Immature natural killer cell (primary cell): ENCODE measurements around the gene PTGES2. TPM values are rescaled to one million over a fixed set of nuclear protein-coding genes. Genes with fewer than 3 reads are reported as not detected.
"Not testable (repeated sequence)": the region's sequence is repeated elsewhere in the genome, so short reads cannot be mapped to it uniquely, and the experiment has no call there.

Experiments
- DNase-seq, 3 donors: peaks; one replicate each; pipeline ENCODE4 v3.0.0; 2022; ENCODE audit warnings: mixed read lengths in 1 of 3
- H3K27ac Mint-ChIP-seq, 6 donors: one replicate each; pipeline ENCODE4 v1.8.0; 2020; ENCODE audit warnings: mixed read lengths in 6 of 6, mild to moderate bottlenecking in 5 of 6, inconsistent platforms in 4 of 6, moderate library complexity in 3 of 6
- H3K27me3 Mint-ChIP-seq, 3 donors: one replicate each; pipeline ENCODE4 v1.8.0; 2020 to 2021; ENCODE audit warnings: low read depth in 3 of 3, mild to moderate bottlenecking in 3 of 3, mixed read lengths in 3 of 3, moderate library complexity in 3 of 3, inconsistent platforms in 1 of 3
- H3K36me3 Mint-ChIP-seq, 3 donors: one replicate each; pipeline ENCODE4 v1.8.0; 2020; ENCODE audit warnings: mixed read lengths in 3 of 3, inconsistent platforms in 2 of 3, mild to moderate bottlenecking in 2 of 3
- H3K4me1 Mint-ChIP-seq, 2 donors: one replicate each; pipeline ENCODE4 v1.8.0; 2020; ENCODE audit warnings: inconsistent platforms in 2 of 2, mild to moderate bottlenecking in 2 of 2, mixed read lengths in 2 of 2, moderate library complexity in 1 of 2
- H3K4me3 Mint-ChIP-seq, 5 donors: one replicate each; pipeline ENCODE4 v1.8.0; 2020; ENCODE audit warnings: mild to moderate bottlenecking in 5 of 5, mixed read lengths in 5 of 5, inconsistent platforms in 3 of 5, moderate library complexity in 3 of 5
- H3K9me3 Mint-ChIP-seq, 6 donors: one replicate each; pipeline ENCODE4 v1.8.0; 2020; ENCODE audit warnings: mild to moderate bottlenecking in 6 of 6, mixed read lengths in 6 of 6, inconsistent platforms in 4 of 6, moderate library complexity in 3 of 6
- polyA plus RNA-seq, 3 donors: library from polyadenylated mRNA; unstranded; fragments of 300-500 nt; fragmentation: Illumina TruSeq; gene quantifications; one replicate each; pipeline ENCODE4 v1.2.3, GENCODE V29; 2021

PTGES2 gene
- polyA plus RNA-seq, 3 donors from 2014 or later: 31.4 to 60.9 (median 56.6) TPM

DNA sequence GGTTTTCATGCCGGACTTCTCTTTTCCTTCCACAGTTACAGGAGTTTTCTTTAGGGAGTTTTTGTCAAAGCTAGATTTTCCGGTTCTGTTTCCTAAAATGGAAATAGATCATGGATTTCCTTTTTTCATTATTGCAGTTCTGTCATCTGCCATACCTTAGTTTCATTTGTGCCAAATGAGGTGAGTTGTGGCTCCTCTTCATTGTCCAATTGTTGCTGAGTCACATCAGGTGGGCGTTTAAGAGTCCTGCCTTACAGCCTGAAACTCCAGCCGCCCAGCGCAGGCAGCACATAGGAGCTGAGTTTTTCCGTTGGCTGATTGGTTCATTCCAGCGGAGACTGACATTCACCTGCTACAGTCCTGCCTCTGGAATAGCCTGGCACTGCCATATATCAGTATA is 45.4 kb downstream of the PTGES2 start:
- H3K27ac Mint-ChIP-seq: peak overlapping the region; percentile 6 to 77 (median 45)
- H3K27me3 Mint-ChIP-seq: peaks cover 0 to 2% (median 0%) of the 10 kb centered on the region in 3 donors
- DNase-seq: no peak

DNA sequence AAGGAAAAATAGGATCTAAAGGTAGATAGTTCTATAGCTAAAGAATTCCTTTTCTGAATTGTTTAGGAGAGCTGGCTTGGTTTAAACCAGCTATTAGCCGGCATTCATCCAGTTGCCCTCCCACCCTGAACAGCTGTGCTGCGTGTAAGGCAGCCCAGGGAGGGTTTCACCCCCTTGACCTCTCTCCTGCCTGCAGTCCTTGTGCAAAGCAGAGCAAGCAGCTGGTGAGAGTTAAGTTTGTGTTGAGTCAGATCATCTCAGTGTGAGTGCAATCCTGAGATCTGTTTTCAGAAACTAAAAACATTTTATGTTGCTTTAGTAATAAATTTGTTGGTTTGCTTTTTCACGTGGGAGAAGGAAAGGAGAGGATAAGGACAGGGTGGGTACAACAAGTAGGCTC is 46.5 kb downstream of the PTGES2 start:
- Mint-ChIP-seq H3K27ac (peak overlapping the region; percentile 6 to 74 (median 32)), H3K4me1 (peaks cover 46 to 62% of the 10 kb centered on the region in 2 donors), H3K4me3 (no peak overlapping the region)

More for the DNA sequence above, 45.4 kb downstream of the PTGES2 start:
- Mint-ChIP-seq H3K9me3 (no peaks in the 10 kb centered on the region), H3K36me3 (peaks cover 0 to 7% (median 4%) of the 10 kb centered on the region in 3 donors), H3K4me1 (peaks cover 41 to 58% of the 10 kb centered on the region in 2 donors), H3K4me3 (no peak overlapping the region)

DNA sequence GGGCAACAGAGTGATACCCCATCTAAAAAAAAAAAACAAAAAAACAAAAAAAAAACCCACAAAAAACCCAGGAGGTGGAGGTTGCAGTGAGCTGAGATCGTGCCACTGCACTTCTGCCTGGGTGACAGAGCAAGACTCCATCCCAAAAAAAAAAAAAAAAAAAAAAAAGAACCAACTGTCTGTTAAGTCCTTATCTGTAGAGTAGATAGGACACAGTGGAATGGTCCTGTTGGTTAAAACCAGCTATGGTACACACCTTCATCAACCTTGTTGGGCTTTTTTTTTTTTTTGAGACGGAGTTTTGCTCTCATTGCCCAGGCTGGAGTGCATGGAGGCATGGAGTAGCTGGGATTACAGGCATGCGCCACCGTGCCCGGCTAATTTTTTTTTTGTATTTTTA is 47.3 kb downstream of the PTGES2 start:
- Mint-ChIP-seq H3K27ac (no peak overlapping the region), H3K27me3 (peaks cover 0 to 2% (median 0%) of the 10 kb centered on the region in 3 donors), H3K4me1 (peaks cover 43 to 54% of the 10 kb centered on the region in 2 donors)

More for the DNA sequence above, 46.5 kb downstream of the PTGES2 start:
- Mint-ChIP-seq H3K9me3 (no peaks in the 10 kb centered on the region), H3K36me3 (peaks cover 0 to 7% (median 6%) of the 10 kb centered on the region in 3 donors), H3K27me3 (peaks cover 0 to 2% (median 0%) of the 10 kb centered on the region in 3 donors)
- DNase-seq: no peak

DNA sequence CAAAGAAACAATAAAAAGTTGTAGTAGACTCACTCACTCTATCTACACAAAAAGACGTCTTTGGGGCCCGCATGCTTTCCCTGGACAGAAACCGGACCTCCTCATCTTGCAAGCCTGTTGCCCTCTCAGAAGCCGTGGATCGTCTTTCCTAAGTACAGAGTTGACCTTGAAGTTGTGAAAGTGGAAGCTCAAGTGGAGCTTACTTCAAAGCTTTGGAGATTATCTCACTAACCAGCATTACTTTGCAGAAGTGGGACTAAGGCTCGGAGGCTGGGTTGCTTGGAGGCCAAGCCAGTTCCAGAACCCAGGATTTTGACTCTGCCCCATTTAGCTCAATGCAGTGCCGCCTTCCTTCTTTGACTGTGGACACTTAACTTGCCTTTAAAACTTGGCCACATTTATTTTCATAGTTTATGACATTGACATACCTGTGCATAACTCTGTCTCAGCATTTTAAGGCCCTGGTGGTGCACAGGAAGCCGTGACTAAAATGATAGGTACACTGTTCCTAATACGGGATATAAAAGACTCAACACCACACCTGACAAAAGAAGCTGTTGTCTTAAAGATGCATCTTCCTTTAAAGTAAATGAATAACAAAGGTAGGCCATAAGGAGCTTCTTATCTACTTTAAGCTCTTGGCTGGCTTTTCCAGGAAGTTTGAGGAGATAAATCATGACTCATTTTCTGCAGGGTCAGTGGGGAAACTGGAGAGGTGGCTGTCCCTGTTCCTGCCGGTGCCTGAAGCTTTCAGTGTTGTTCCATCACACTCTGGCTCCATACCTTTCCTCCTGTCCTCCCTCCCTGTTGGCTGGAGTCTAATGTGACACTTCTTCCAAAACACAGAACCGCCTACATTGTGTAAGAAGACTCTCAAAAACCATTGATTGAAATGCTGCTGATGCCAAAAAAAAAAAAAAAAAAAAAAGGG is 48.8 kb downstream of the PTGES2 start:
- H3K4me3 Mint-ChIP-seq: peak overlapping the region in 1 of 5 donors; percentile 14
- H3K27me3 Mint-ChIP-seq: no peaks in the 10 kb centered on the region
- peak overlapping the region in 4 of 6 donors; percentile 34 to 79 (median 58) for H3K27ac Mint-ChIP-seq
- DNase-seq: no peak
- H3K4me1 Mint-ChIP-seq: peaks cover 42 to 44% of the 10 kb centered on the region in 2 donors
- H3K36me3 Mint-ChIP-seq: peaks cover 0 to 3% (median 0%) of the 10 kb centered on the region in 3 donors
- no peaks in the 10 kb centered on the region for H3K9me3 Mint-ChIP-seq

More for the DNA sequence above, 47.3 kb downstream of the PTGES2 start:
- Mint-ChIP-seq H3K4me3 (no peak overlapping the region), H3K9me3 (no peaks in the 10 kb centered on the region), H3K36me3 (peaks cover 0 to 6% (median 5%) of the 10 kb centered on the region in 3 donors)
- DNase-seq: no peak

DNA sequence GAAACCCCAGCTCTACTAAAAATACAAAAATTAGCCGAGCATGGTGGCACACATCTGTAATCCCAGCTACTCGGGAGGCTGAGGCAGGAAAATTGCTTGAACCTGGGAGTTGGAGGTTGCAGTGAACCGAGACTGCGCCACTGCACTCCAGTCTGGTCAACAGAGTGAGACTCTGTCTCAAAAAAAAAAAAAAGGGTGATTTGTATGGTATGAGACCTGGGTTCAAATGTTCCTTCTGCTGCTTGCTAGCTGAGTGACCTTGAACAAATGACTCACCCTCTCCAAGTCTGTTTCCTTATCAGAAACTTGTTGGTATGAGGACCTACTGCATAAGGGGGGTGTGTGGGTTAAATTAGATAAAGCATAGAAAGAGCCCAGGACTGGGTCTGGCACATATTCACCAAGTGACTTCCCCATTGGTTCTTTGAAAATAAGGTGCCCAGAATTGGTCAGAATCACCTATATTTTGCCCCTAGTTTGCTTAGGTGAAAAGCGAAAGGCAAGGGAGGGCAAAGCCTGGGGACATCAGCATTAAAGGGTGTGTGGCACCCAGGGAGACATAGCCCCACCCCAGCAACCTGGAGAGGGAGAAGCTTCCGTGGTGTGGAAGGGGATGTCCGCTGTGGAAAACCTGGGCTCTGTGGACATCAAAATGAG is 49.6 kb downstream of the PTGES2 start:
- no peak overlapping the region for H3K4me3 Mint-ChIP-seq
- peaks cover 0 to 3% (median 0%) of the 10 kb centered on the region in 3 donors for H3K36me3 Mint-ChIP-seq
- peak overlapping the region in 4 of 6 donors; percentile 32 to 64 (median 37) for H3K27ac Mint-ChIP-seq
- H3K9me3 Mint-ChIP-seq: no peaks in the 10 kb centered on the region
- no peaks in the 10 kb centered on the region for H3K27me3 Mint-ChIP-seq
- DNase-seq: no peak
- H3K4me1 Mint-ChIP-seq: peaks cover 48 to 50% of the 10 kb centered on the region in 2 donors

DNA sequence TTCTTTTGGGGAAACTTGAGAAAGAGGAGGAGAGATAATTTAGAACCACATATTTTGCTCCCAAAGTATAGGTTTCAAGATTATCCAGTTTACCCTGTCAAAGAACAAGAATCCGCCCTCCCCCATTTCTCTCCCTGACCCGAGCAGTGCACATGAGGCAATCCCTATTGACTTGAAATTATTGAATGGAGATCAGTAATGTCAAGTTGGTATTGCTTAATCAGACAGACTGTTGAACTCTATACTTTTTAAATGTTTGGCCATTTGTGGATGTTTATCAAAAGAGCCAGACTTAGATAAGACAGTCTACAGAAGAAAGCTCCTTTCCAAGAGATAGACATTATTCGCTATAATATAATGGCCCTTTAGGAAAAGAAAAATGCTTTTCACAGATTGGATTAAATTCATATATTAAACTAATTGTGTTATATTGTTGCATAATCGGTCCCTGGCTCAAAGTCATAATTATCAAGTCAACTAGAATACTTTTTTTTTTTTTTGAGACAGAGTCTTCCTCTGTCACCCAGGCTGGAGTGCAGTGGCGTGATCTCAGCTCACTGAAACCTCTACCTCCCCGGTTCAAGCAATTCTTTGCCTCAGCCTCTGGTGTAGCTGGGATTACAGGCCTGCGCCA is 54.2 kb downstream of the PTGES2 start:
- Mint-ChIP-seq H3K4me3 (peak overlapping the region; percentile 21 to 89 (median 48)), H3K27me3 (peaks cover 0 to under 1% (median 0%) of the 10 kb centered on the region in 3 donors), H3K9me3 (no peaks in the 10 kb centered on the region), H3K27ac (peak overlapping the region; percentile 64 to 96 (median 92)), H3K36me3 (peaks cover 0 to 3% (median 0%) of the 10 kb centered on the region in 3 donors), H3K4me1 (peaks cover 61% of the 10 kb centered on the region in 2 donors)
- DNase-seq: no peak

DNA sequence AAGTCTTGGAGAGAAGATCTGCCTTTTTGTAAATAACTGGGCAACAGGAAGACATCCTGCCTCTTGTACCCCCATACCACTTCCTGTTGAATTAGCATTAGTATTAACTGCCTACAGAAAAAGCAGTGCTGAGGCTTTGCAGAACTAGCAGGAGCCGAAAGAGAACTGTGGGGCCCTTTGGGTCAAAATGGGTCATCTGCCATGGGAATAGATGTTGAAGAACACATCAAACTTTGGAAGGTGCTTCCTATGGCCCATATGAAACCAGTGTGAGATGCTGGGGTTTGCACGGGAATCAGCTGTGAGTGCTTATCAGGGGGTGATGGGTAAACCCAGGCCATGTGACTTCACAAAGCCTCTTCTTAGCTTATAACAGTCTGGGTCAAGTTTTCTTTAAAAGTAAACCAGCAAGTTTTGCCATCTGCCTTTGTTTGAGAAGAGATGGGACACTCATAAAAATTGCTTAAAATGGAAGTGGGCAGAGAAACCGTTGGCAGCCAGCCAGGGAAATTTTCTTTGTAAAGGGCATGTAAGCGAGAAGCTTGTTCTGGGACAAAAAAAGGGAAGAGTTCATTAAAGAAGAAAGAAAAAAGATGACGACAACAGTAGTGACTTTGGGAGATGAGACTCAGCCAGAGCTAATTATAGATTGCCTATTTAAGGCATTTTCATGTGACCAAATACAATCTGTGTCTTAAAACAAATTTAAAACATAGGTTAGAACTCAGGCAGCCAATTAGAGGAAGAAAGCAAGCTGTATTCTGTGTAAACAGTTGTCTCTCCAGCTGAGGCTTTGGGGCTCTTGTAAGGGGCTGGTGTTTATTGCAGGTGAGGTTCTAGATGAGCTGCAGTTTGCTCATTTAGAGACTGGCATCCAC is 55.1 kb downstream of the PTGES2 start:
- Mint-ChIP-seq H3K36me3 (peaks cover 0 to 3% (median 0%) of the 10 kb centered on the region in 3 donors), H3K4me3 (peak overlapping the region; percentile 81 to 90 (median 84)), H3K27ac (peak overlapping the region; percentile 89 to 96 (median 91))

DNA sequence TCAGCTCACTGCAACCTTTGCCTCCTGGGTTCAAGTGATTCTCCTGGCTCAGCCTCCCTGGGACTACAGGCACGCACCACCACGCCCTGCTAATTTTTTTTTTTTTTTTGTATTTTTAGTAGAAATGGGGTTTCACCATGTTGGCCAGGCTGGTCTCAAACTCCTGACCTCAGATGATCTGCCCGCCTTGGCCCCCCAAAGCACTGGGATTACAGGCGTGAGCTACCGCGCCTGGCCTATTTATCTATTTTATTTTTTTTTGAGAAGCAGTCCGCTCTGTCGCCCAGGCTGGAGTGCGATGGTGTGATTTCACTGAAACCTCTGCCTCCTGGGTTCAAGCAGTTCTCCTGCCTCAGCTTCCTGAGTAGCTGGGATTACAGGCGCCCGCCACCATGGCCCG is 56.1 kb downstream of the PTGES2 start:
- H3K27me3 Mint-ChIP-seq, H3K9me3 Mint-ChIP-seq, DNase-seq, H3K36me3 Mint-ChIP-seq: not testable (repeated sequence)
- peaks cover 45 to 47% of the 10 kb centered on the region in 2 donors for H3K4me1 Mint-ChIP-seq
- peak overlapping the region; percentile 81 to 90 (median 84) for H3K4me3 Mint-ChIP-seq
- H3K27ac Mint-ChIP-seq: peak overlapping the region; percentile 89 to 96 (median 91)

More for the DNA sequence above, 55.1 kb downstream of the PTGES2 start:
- H3K9me3 Mint-ChIP-seq: no peaks in the 10 kb centered on the region
- peak; percentile 40 to 44 (median 42) for DNase-seq
- peaks cover 0 to 2% (median 0%) of the 10 kb centered on the region in 3 donors for H3K27me3 Mint-ChIP-seq
- H3K4me1 Mint-ChIP-seq: peaks cover 53% of the 10 kb centered on the region in 2 donors

DNA sequence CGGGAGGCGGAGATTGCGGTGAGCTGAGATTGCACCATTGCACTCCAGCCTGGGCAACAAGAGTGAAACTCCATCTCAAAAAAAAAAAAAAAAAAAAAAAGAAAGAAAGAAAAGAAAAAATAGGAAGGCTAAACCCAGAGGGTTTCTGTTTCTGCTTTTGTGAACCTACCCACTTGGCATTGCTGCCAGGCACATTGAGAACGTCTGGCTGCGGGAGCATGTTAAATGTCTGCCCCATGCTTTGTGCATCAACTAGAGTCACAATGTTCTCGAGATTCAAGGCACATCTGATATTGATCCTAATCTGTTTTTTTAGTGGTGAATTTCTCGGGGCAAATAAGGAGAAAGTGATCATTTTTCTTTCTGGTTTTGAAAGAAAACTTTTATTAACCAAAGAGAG is 56.7 kb downstream of the PTGES2 start:
- Mint-ChIP-seq H3K4me3 (peak overlapping the region; percentile 38 to 90 (median 81)), H3K27ac (peak overlapping the region; percentile 77 to 91 (median 82)), H3K9me3 (no peaks in the 10 kb centered on the region), H3K4me1 (peaks cover 50 to 52% of the 10 kb centered on the region in 2 donors), H3K27me3 (peaks cover 0 to 3% (median 0%) of the 10 kb centered on the region in 3 donors), H3K36me3 (no peaks in the 10 kb centered on the region)
- no peak for DNase-seq

Other genes starting within 250 kb of the PTGES2 start
- gene ST6GALNAC6, start 228.1 kb downstream of the PTGES2 start, polyA plus RNA-seq: 10 to 100 TPM; 84.0 to 97.8 (median 94.1) TPM
- 10 to 100 TPM in 1 of 3 donors, 1 to 10 TPM in 2; 8.7 to 20.1 (median 9.1) TPM for gene ST6GALNAC4, start 210.7 kb downstream of the PTGES2 start, polyA plus RNA-seq
- gene PIP5KL1, start 197.0 kb downstream of the PTGES2 start, polyA plus RNA-seq: under 1 TPM in 2 of 3 donors, not detected in 1; 0.14 to 0.18 TPM
- 10 to 100 TPM; 48.0 to 79.7 (median 59.8) TPM for gene DPM2, start 189.9 kb downstream of the PTGES2 start, polyA plus RNA-seq
- gene EEIG1, start 146.7 kb downstream of the PTGES2 start, polyA plus RNA-seq: 10 to 100 TPM in 2 of 3 donors, 1 to 10 TPM in 1; 7.6 to 19.6 (median 14.7) TPM
- gene NAIF1, start 60.4 kb downstream of the PTGES2 start, polyA plus RNA-seq: 10 to 100 TPM in 2 of 3 donors, 1 to 10 TPM in 1; 5.1 to 17.2 (median 10.5) TPM
- 1 to 10 TPM; 2.8 to 8.8 (median 4.9) TPM for gene SLC25A25, start 59.5 kb downstream of the PTGES2 start, polyA plus RNA-seq
- under 1 TPM in 2 of 3 donors, not detected in 1; 0.44 to 0.66 TPM for gene LCN2, start 21.7 kb upstream of the PTGES2 start, polyA plus RNA-seq
- 100 to 1,000 TPM; 115 to 194 (median 182) TPM for gene BBLN, start 32.5 kb upstream of the PTGES2 start, polyA plus RNA-seq
- 10 to 100 TPM in 1 of 3 donors, 1 to 10 TPM in 2; 4.4 to 36.4 (median 9.1) TPM for gene CIZ1, start 63.8 kb upstream of the PTGES2 start, polyA plus RNA-seq
- gene DNM1, start 75.7 kb upstream of the PTGES2 start, polyA plus RNA-seq: under 1 TPM in 2 of 3 donors, not detected in 1; 0.32 to 0.47 TPM
- gene GOLGA2, start 148.3 kb upstream of the PTGES2 start, polyA plus RNA-seq: 10 to 100 TPM in 1 of 3 donors, 1 to 10 TPM in 2; 4.3 to 11.7 (median 4.9) TPM
- 10 to 100 TPM; 20.9 to 23.3 (median 21.5) TPM for gene SWI5, start 148.5 kb upstream of the PTGES2 start, polyA plus RNA-seq
- 10 to 100 TPM; 19.9 to 32.0 (median 25.7) TPM for gene TRUB2, start 194.7 kb upstream of the PTGES2 start, polyA plus RNA-seq
- 10 to 100 TPM; 34.1 to 52.3 (median 44.1) TPM for gene COQ4, start 195.1 kb upstream of the PTGES2 start, polyA plus RNA-seq
- gene SLC27A4, start 212.8 kb upstream of the PTGES2 start, polyA plus RNA-seq: 10 to 100 TPM in 1 of 3 donors, 1 to 10 TPM in 2; 5.9 to 12.7 (median 7.4) TPM
- gene URM1, start 243.6 kb upstream of the PTGES2 start, polyA plus RNA-seq: 10 to 100 TPM; 52.6 to 70.1 (median 61.5) TPM